Activated CD4-positive, alpha-beta T cell treated with anti-CD3 and anti-CD28 coated beads for 4 hours (primary cell): Measurements from ENCODE around the gene ACSM2B.
"Not testable (repeated sequence)": the region's sequence is repeated elsewhere in the genome, so short reads cannot be mapped to it uniquely, and the experiment has no call there.

ENCODE experiments used
- DNase-seq, 2 donors: peaks; one replicate each; pipeline ENCODE4 v3.0.0-alpha.2; 2020

Gene ACSM2B

GRCh38 chr16:20531795-20532194 is 44.4 kb downstream of the ACSM2B start:
- DNase-seq: not testable (repeated sequence)

GRCh38 chr16:20520103-20520502 is 56.1 kb downstream of the ACSM2B start:
- no peak for DNase-seq

GRCh38 chr16:20519231-20519630 is 56.9 kb downstream of the ACSM2B start:
- DNase-seq: no peak

GRCh38 chr16:20517149-20517548 is 59.0 kb downstream of the ACSM2B start:
- DNase-seq: no peak

- DNase-seq: no peak
Observed at GRCh38 chr16:20515688-20516090, 60.5 kb downstream of the ACSM2B start.

- DNase-seq: no peak
Observed at GRCh38 chr16:20510323-20510722, 65.8 kb downstream of the ACSM2B start.

- no peak for DNase-seq
Observed at GRCh38 chr16:20507280-20507679, 68.9 kb downstream of the ACSM2B start.

GRCh38 chr16:20504418-20504817 is 71.7 kb downstream of the ACSM2B start:
- DNase-seq: no peak

- DNase-seq: not testable (repeated sequence)
Observed at GRCh38 chr16:20491448-20491847, 84.7 kb downstream of the ACSM2B start.

GRCh38 chr16:20490994-20491393 is 85.2 kb downstream of the ACSM2B start:
- not testable (repeated sequence) for DNase-seq
